NCI-H1436 (cell line): ENCODE measurements around the gene PTGIS.
"Not testable (repeated sequence)": the region's sequence is repeated elsewhere in the genome, so short reads cannot be mapped to it uniquely, and the experiment has no call there.

Experiments used
- DNase-seq: peaks from one replicate; lab custom pipeline; 2025; lab: John Stamatoyannopoulos, UW

PTGIS gene

GRCh38 chr20:49567421-49568277, at the start of gene PTGIS:
Gene PTGIS, minus strand, starts transcription at chr20:49568137. Its CDS starts 21 bp downstream, at chr20:49568116.
- DNase-seq, result no peak

GRCh38 chr20:49617394-49617793, 49.5 kb upstream of the PTGIS start:
- DNase-seq, result not testable (repeated sequence)

GRCh38 chr20:49616154-49617007, 48.4 kb upstream of the PTGIS start:
- DNase-seq, result no peak

- no peak for DNase-seq
Measured at GRCh38 chr20:49615401-49616153, 47.6 kb upstream of the PTGIS start.

GRCh38 chr20:49615051-49615400, 47.1 kb upstream of the PTGIS start:
- not testable (repeated sequence) for DNase-seq

GRCh38 chr20:49614338-49615050, 46.6 kb upstream of the PTGIS start:
- DNase-seq, result no peak

- DNase-seq, result no peak
Measured at GRCh38 chr20:49612127-49612738, 44.3 kb upstream of the PTGIS start.

- not testable (repeated sequence) for DNase-seq
Measured at GRCh38 chr20:49611539-49612126, 43.7 kb upstream of the PTGIS start.

GRCh38 chr20:49610691-49611538, 43.0 kb upstream of the PTGIS start:
- DNase-seq, result peak; percentile 57

- peak; percentile 70 for DNase-seq
Measured at GRCh38 chr20:49608752-49609670, 41.1 kb upstream of the PTGIS start.

GRCh38 chr20:49607568-49607967, 39.6 kb upstream of the PTGIS start:
- DNase-seq, result no peak

- no peak for DNase-seq
Measured at GRCh38 chr20:49603209-49603627, 35.3 kb upstream of the PTGIS start.

- no peak for DNase-seq
Measured at GRCh38 chr20:49602345-49603208, 34.6 kb upstream of the PTGIS start.

- no peak for DNase-seq
Measured at GRCh38 chr20:49601153-49601924, 33.4 kb upstream of the PTGIS start.

- no peak for DNase-seq
Measured at GRCh38 chr20:49599746-49600113, 31.8 kb upstream of the PTGIS start.

- DNase-seq, result no peak
Measured at GRCh38 chr20:49597825-49598395, 30.0 kb upstream of the PTGIS start.
